Measurements from ENCODE around the gene MRPL52. TPM values are rescaled to one million over a fixed set of nuclear protein-coding genes. Genes with fewer than 3 reads are reported as not detected.

The MRPL52 gene
- polyA plus RNA-seq, 2 donors: 99.8 to 182 TPM

- Histone ChIP-seq H3K9me3 (ENCODE audit: control insufficient read depth in 2 of 2, insufficient read depth in 1 of 2, low read depth in 1 of 2, low read length in 1 of 2) (peaks cover 0 to 4% of the 10 kb centered on the region in 2 donors), H3K36me3 (ENCODE audit: control insufficient read depth in 2 of 2, insufficient read depth in 2 of 2, low read length in 1 of 2) (no peaks in the 10 kb centered on the region), H3K27ac (ENCODE audit: low read depth in 2 of 2, low read length in 1 of 2) (no peak overlapping the region), H3K4me1 (ENCODE audit: control insufficient read depth in 2 of 2, insufficient read depth in 2 of 2, low read length in 1 of 2) (peaks cover 0 to 2% of the 10 kb centered on the region in 2 donors), H3K27me3 (ENCODE audit: control insufficient read depth in 1 of 2, insufficient read depth in 2 of 2, low read length in 2 of 2) (no peaks in the 10 kb centered on the region), H3K4me3 (ENCODE audit: low read depth in 1 of 2, low read length in 2 of 2) (no peak overlapping the region)
- 64 to 66% methylated on average over 6 of the region's 6 CpGs for WGBS, 2 donors
Observed at GRCh38 chr14:22865424-22866405, 36.0 kb downstream of the MRPL52 start.

- 97% methylated on average over 5 of the region's 5 CpGs for WGBS, 2 donors
- no peaks in the 10 kb centered on the region for H3K27me3 ChIP-seq (ENCODE audit: control insufficient read depth in 1 of 2, insufficient read depth in 2 of 2, low read length in 2 of 2)
- H3K27ac ChIP-seq (ENCODE audit: low read depth in 2 of 2, low read length in 1 of 2): no peak overlapping the region
- no peak overlapping the region for H3K4me3 ChIP-seq (ENCODE audit: low read depth in 1 of 2, low read length in 2 of 2)
- H3K36me3 ChIP-seq (ENCODE audit: control insufficient read depth in 2 of 2, insufficient read depth in 2 of 2, low read length in 1 of 2): no peaks in the 10 kb centered on the region
- peaks cover 0 to 2% of the 10 kb centered on the region in 2 donors for H3K4me1 ChIP-seq (ENCODE audit: control insufficient read depth in 2 of 2, insufficient read depth in 2 of 2, low read length in 1 of 2)
- peaks cover 0 to under 1% of the 10 kb centered on the region in 2 donors for H3K9me3 ChIP-seq (ENCODE audit: control insufficient read depth in 2 of 2, insufficient read depth in 1 of 2, low read depth in 1 of 2, low read length in 1 of 2)
Observed at GRCh38 chr14:22866874-22867273, 37.2 kb downstream of the MRPL52 start.

- peak overlapping the region; percentile 99 to 100 for H3K27ac ChIP-seq (ENCODE audit: low read depth in 2 of 2, low read length in 1 of 2)
- 0% methylated on average over 1 of the region's 1 CpG for whole genome bisulfite sequencing, 2 donors
- no peaks in the 10 kb centered on the region for H3K9me3 ChIP-seq (ENCODE audit: control insufficient read depth in 2 of 2, insufficient read depth in 1 of 2, low read depth in 1 of 2, low read length in 1 of 2)
- H3K27me3 ChIP-seq (ENCODE audit: control insufficient read depth in 1 of 2, insufficient read depth in 2 of 2, low read length in 2 of 2): no peaks in the 10 kb centered on the region
- peak overlapping the region in 1 of 2 donors; percentile 98 for H3K4me3 ChIP-seq (ENCODE audit: low read depth in 1 of 2, low read length in 2 of 2)
- peaks cover 0 to 5% of the 10 kb centered on the region in 2 donors for H3K4me1 ChIP-seq (ENCODE audit: control insufficient read depth in 2 of 2, insufficient read depth in 2 of 2, low read length in 1 of 2)
- peaks cover 6 to 17% of the 10 kb centered on the region in 2 donors for H3K36me3 ChIP-seq (ENCODE audit: control insufficient read depth in 2 of 2, insufficient read depth in 2 of 2, low read length in 1 of 2)
Observed at GRCh38 chr14:22870811-22871223, 41.1 kb downstream of the MRPL52 start.

GRCh38 chr14:22871224-22872032, 41.7 kb downstream of the MRPL52 start, which contains the start of gene LRP10:
Gene LRP10, plus strand, starts transcription at chr14:22871740. Its CDS starts 564 bp downstream, at chr14:22872304.
- H3K9me3 ChIP-seq (ENCODE audit: control insufficient read depth in 2 of 2, insufficient read depth in 1 of 2, low read depth in 1 of 2, low read length in 1 of 2): no peaks in the 10 kb centered on the region
- H3K27me3 ChIP-seq (ENCODE audit: control insufficient read depth in 1 of 2, insufficient read depth in 2 of 2, low read length in 2 of 2): no peaks in the 10 kb centered on the region
- H3K4me3 ChIP-seq (ENCODE audit: low read depth in 1 of 2, low read length in 2 of 2): peak within 1 kb of the TSS; percentile 96 to 98
- H3K36me3 ChIP-seq (ENCODE audit: control insufficient read depth in 2 of 2, insufficient read depth in 2 of 2, low read length in 1 of 2): peaks cover 12 to 23% of the 10 kb centered on the region in 2 donors
- WGBS, 2 donors: 0% methylated on average over 44 to 50 of the region's 50 CpGs
- peaks cover 3 to 5% of the 10 kb centered on the region in 2 donors for H3K4me1 ChIP-seq (ENCODE audit: control insufficient read depth in 2 of 2, insufficient read depth in 2 of 2, low read length in 1 of 2)
- peak within 1 kb of the TSS; percentile 99 to 100 for H3K27ac ChIP-seq (ENCODE audit: low read depth in 2 of 2, low read length in 1 of 2)

GRCh38 chr14:22872033-22872832, 42.5 kb downstream of the MRPL52 start:
- Histone ChIP-seq H3K27ac (ENCODE audit: low read depth in 2 of 2, low read length in 1 of 2) (peak overlapping the region; percentile 99 to 100), H3K36me3 (ENCODE audit: control insufficient read depth in 2 of 2, insufficient read depth in 2 of 2, low read length in 1 of 2) (peaks cover 16 to 31% of the 10 kb centered on the region in 2 donors), H3K4me3 (ENCODE audit: low read depth in 1 of 2, low read length in 2 of 2) (peak overlapping the region; percentile 96 to 98), H3K27me3 (ENCODE audit: control insufficient read depth in 1 of 2, insufficient read depth in 2 of 2, low read length in 2 of 2) (no peaks in the 10 kb centered on the region), H3K9me3 (ENCODE audit: control insufficient read depth in 2 of 2, insufficient read depth in 1 of 2, low read depth in 1 of 2, low read length in 1 of 2) (no peaks in the 10 kb centered on the region), H3K4me1 (ENCODE audit: control insufficient read depth in 2 of 2, insufficient read depth in 2 of 2, low read length in 1 of 2) (peaks cover 3 to 5% of the 10 kb centered on the region in 2 donors)
- WGBS, 2 donors: 0% methylated on average over 34 to 45 of the region's 45 CpGs

GRCh38 chr14:22872833-22873520, 43.3 kb downstream of the MRPL52 start:
- H3K27ac ChIP-seq (ENCODE audit: low read depth in 2 of 2, low read length in 1 of 2): peak overlapping the region; percentile 99 to 100
- WGBS, 2 donors: 36 to 39% methylated on average over 10 of the region's 10 CpGs
- H3K4me1 ChIP-seq (ENCODE audit: control insufficient read depth in 2 of 2, insufficient read depth in 2 of 2, low read length in 1 of 2): peaks cover 3 to 5% of the 10 kb centered on the region in 2 donors
- no peaks in the 10 kb centered on the region for H3K9me3 ChIP-seq (ENCODE audit: control insufficient read depth in 2 of 2, insufficient read depth in 1 of 2, low read depth in 1 of 2, low read length in 1 of 2)
- H3K4me3 ChIP-seq (ENCODE audit: low read depth in 1 of 2, low read length in 2 of 2): peak overlapping the region; percentile 96 to 98
- H3K36me3 ChIP-seq (ENCODE audit: control insufficient read depth in 2 of 2, insufficient read depth in 2 of 2, low read length in 1 of 2): peaks cover 16 to 38% of the 10 kb centered on the region in 2 donors
- no peaks in the 10 kb centered on the region for H3K27me3 ChIP-seq (ENCODE audit: control insufficient read depth in 1 of 2, insufficient read depth in 2 of 2, low read length in 2 of 2)

GRCh38 chr14:22875003-22875747, 45.5 kb downstream of the MRPL52 start:
- Histone ChIP-seq H3K9me3 (ENCODE audit: control insufficient read depth in 2 of 2, insufficient read depth in 1 of 2, low read depth in 1 of 2, low read length in 1 of 2) (no peaks in the 10 kb centered on the region), H3K4me3 (ENCODE audit: low read depth in 1 of 2, low read length in 2 of 2) (no peak overlapping the region), H3K4me1 (ENCODE audit: control insufficient read depth in 2 of 2, insufficient read depth in 2 of 2, low read length in 1 of 2) (peaks cover 3 to 5% of the 10 kb centered on the region in 2 donors), H3K27ac (ENCODE audit: low read depth in 2 of 2, low read length in 1 of 2) (no peak overlapping the region), H3K36me3 (ENCODE audit: control insufficient read depth in 2 of 2, insufficient read depth in 2 of 2, low read length in 1 of 2) (peaks cover 22 to 51% of the 10 kb centered on the region in 2 donors), H3K27me3 (ENCODE audit: control insufficient read depth in 1 of 2, insufficient read depth in 2 of 2, low read length in 2 of 2) (no peaks in the 10 kb centered on the region)
- WGBS, 2 donors: 95 to 96% methylated on average over 15 of the region's 15 CpGs

GRCh38 chr14:22875748-22876319, 46.1 kb downstream of the MRPL52 start:
- no peaks in the 10 kb centered on the region for H3K27me3 ChIP-seq (ENCODE audit: control insufficient read depth in 1 of 2, insufficient read depth in 2 of 2, low read length in 2 of 2)
- H3K4me3 ChIP-seq (ENCODE audit: low read depth in 1 of 2, low read length in 2 of 2): no peak overlapping the region
- H3K27ac ChIP-seq (ENCODE audit: low read depth in 2 of 2, low read length in 1 of 2): no peak overlapping the region
- peaks cover 22 to 51% of the 10 kb centered on the region in 2 donors for H3K36me3 ChIP-seq (ENCODE audit: control insufficient read depth in 2 of 2, insufficient read depth in 2 of 2, low read length in 1 of 2)
- no peaks in the 10 kb centered on the region for H3K9me3 ChIP-seq (ENCODE audit: control insufficient read depth in 2 of 2, insufficient read depth in 1 of 2, low read depth in 1 of 2, low read length in 1 of 2)
- peaks cover 3 to 5% of the 10 kb centered on the region in 2 donors for H3K4me1 ChIP-seq (ENCODE audit: control insufficient read depth in 2 of 2, insufficient read depth in 2 of 2, low read length in 1 of 2)
- WGBS, 2 donors: 94 to 96% methylated on average over 20 of the region's 20 CpGs
